ENCODE measurements around the gene SURF4.
"Not testable (repeated sequence)": the region's sequence is repeated elsewhere in the genome, so short reads cannot be mapped to it uniquely, and the experiment has no call there.

The SURF4 gene

GRCh38 chr9:133334161-133334560 is 41.7 kb downstream of the SURF4 start:
- DNase-seq (ENCODE audit: low read depth in 2 of 2), result no peak

GRCh38 chr9:133333566-133333965 is 42.3 kb downstream of the SURF4 start:
- DNase-seq (ENCODE audit: low read depth in 2 of 2), result no peak

- DNase-seq (ENCODE audit: low read depth in 2 of 2), result no peak
These were observed 42.8 kb downstream of the SURF4 start for GRCh38 chr9:133333011-133333410.

GRCh38 chr9:133332381-133332730 is 43.5 kb downstream of the SURF4 start:
- no peak for DNase-seq (ENCODE audit: low read depth in 2 of 2)

GRCh38 chr9:133331641-133332380 is 44.0 kb downstream of the SURF4 start:
- DNase-seq (ENCODE audit: low read depth in 2 of 2), result no peak

- no peak for DNase-seq (ENCODE audit: low read depth in 2 of 2)
These were observed 44.6 kb downstream of the SURF4 start for GRCh38 chr9:133331221-133331620.

GRCh38 chr9:133329306-133330156 is 46.3 kb downstream of the SURF4 start:
- DNase-seq (ENCODE audit: low read depth in 2 of 2), result not testable (repeated sequence)

- DNase-seq (ENCODE audit: low read depth in 2 of 2), result no peak
These were observed 47.9 kb downstream of the SURF4 start for GRCh38 chr9:133327834-133328484.

GRCh38 chr9:133327021-133327420 is 48.8 kb downstream of the SURF4 start:
- DNase-seq (ENCODE audit: low read depth in 2 of 2), result not testable (repeated sequence)

GRCh38 chr9:133323991-133324703 is 51.7 kb downstream of the SURF4 start:
- no peak for DNase-seq (ENCODE audit: low read depth in 2 of 2)

- DNase-seq (ENCODE audit: low read depth in 2 of 2), result no peak
These were observed 52.6 kb downstream of the SURF4 start for GRCh38 chr9:133323211-133323610.

- DNase-seq (ENCODE audit: low read depth in 2 of 2), result no peak
These were observed 53.2 kb downstream of the SURF4 start for GRCh38 chr9:133322701-133323100.

- DNase-seq (ENCODE audit: low read depth in 2 of 2), result no peak
These were observed 54.4 kb downstream of the SURF4 start for GRCh38 chr9:133321411-133321935.

- DNase-seq (ENCODE audit: low read depth in 2 of 2), result no peak
These were observed 55.4 kb downstream of the SURF4 start for GRCh38 chr9:133320421-133320881.

- DNase-seq (ENCODE audit: low read depth in 2 of 2), result not testable (repeated sequence)
These were observed 58.3 kb downstream of the SURF4 start for GRCh38 chr9:133317551-133317950.

GRCh38 chr9:133315997-133316396 is 59.9 kb downstream of the SURF4 start:
- DNase-seq (ENCODE audit: low read depth in 2 of 2), result no peak

Measured in stimulated activated CD8-positive, alpha-beta memory T cell treated with anti-CD3 and anti-CD28 coated beads, Interleukin-15, amount 100 ng/mL, for 48 hours (primary cell).